HCT116 (cell line): ENCODE measurements around the gene GABBR2.

Experiments used
- CBX3 ChIP-seq: IDR thresholded peaks from 2 replicates; pipeline ENCODE4 v1.6.1; 2012; ENCODE audit warnings: low read depth
- CTCF ChIP-seq, 3 experiments: fragments of 200-600 bp in 1 of 3; sonication (generic) in 1 of 3; IDR thresholded peaks in 2 of 3; conservative IDR thresholded peaks in 1 of 3; 2 replicates each; pipeline ENCODE4 v1.5.1; 2012 to 2017; ENCODE audit warnings: low read depth in 2 of 3, low read length in 2 of 3, antibody characterized with exemption in 1 of 3, borderline replicate concordance in 1 of 3, control low read depth in 1 of 3, mild to moderate bottlenecking in 1 of 3, mixed read lengths in 1 of 3, mixed run types in 1 of 3, moderate library complexity in 1 of 3; ENCODE audit not compliant: insufficient read depth in 1 of 3
- EGR1 ChIP-seq: IDR thresholded peaks from 2 replicates; pipeline ENCODE4 v1.6.1; 2012; ENCODE audit warnings: low read depth
- EZH2 ChIP-seq: fragments of 200-600 bp; sonication (generic); IDR thresholded peaks from 2 replicates; pipeline ENCODE4 v1.6.1; 2017; ENCODE audit warnings: antibody characterized with exemption, mixed run types
- JUND ChIP-seq: IDR thresholded peaks from 2 replicates; pipeline ENCODE4 v1.6.1; 2012
- POLR2A ChIP-seq: IDR thresholded peaks from 2 replicates; pipeline ENCODE4 v1.7.0; 2011; ENCODE audit warnings: borderline replicate concordance; ENCODE audit not compliant: insufficient read depth, insufficient read length; ENCODE audit errors: extremely low read depth
- POLR2AphosphoS5 ChIP-seq: IDR thresholded peaks from 2 replicates; pipeline ENCODE4 v1.6.1; 2011; ENCODE audit warnings: mild to moderate bottlenecking, low read depth, low read length, moderate library complexity
- RAD21 ChIP-seq: IDR thresholded peaks from 2 replicates; pipeline ENCODE4 v1.6.1; 2012; ENCODE audit warnings: low read depth, mild to moderate bottlenecking
- SP1 ChIP-seq: IDR thresholded peaks from 2 replicates; pipeline ENCODE4 v1.6.1; 2012; ENCODE audit warnings: low read depth
- SRF ChIP-seq: IDR thresholded peaks from 2 replicates; pipeline ENCODE4 v1.6.1; 2012; ENCODE audit warnings: low read depth
- ZBTB33 ChIP-seq: IDR thresholded peaks from 2 replicates; pipeline ENCODE4 v1.6.1; 2011; ENCODE audit warnings: mild to moderate bottlenecking, low read length, moderate library complexity; ENCODE audit not compliant: insufficient replicate concordance; ENCODE audit errors: extremely low read depth
- ZFX ChIP-seq: fragments of 450-650 bp; IDR thresholded peaks from 2 replicates; pipeline ENCODE4 v1.6.1; 2017

DNA sequence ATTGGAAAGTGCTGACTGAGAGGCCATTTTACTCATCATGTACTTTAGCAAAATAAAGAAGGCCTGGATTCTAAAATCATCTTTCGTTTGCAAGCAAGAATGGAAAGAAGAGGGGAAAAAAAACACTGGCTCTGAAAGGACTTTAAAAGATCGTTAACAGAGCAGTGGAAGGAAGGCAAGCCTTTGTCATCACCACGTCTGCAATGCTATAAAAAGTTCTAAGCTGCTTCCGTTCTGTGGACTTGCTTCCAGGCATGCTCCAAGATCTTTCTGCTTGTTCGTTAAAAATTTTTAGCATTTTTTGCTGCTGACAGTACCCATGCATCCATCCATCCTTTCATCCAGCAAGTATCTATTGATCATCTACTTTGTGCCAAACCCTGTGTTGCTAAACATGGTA lies 226.5 kb downstream of the GABBR2 start:
- TF ChIP-seq ZBTB33 = no peak
- TF ChIP-seq CTCF (IDR thresholded peaks at IDR 0.05 in 2 of 3, conservative IDR thresholded peaks at IDR 0.05 in 1 of 3; ENCODE audit: borderline replicate concordance in 1 of 3, insufficient read depth in 1 of 3, low read depth in 2 of 3, low read length in 2 of 3) = no peak
- no peak for TF ChIP-seq ZFX
- TF ChIP-seq POLR2A = no peak
- TF ChIP-seq CBX3 = no peak
- no peak for TF ChIP-seq SRF
- no peak for TF ChIP-seq SP1
- TF ChIP-seq POLR2AphosphoS5 = no peak
- TF ChIP-seq RAD21 = no peak
- TF ChIP-seq EGR1 = no peak
- no peak for TF ChIP-seq JUND
- TF ChIP-seq EZH2 = no peak
